GM18520 (cell line): Measurements from ENCODE around the gene RBFOX2.
"Not testable (repeated sequence)": the region's sequence is repeated elsewhere in the genome, so short reads cannot be mapped to it uniquely, and the experiment has no call there.

Experiments used
- ATAC-seq: cut with Tn5 transposase; IDR thresholded peaks from one replicate; pipeline ENCODE4 v1.9.1; 2021; ENCODE audit not compliant: unreplicated experiment

Gene RBFOX2

DNA sequence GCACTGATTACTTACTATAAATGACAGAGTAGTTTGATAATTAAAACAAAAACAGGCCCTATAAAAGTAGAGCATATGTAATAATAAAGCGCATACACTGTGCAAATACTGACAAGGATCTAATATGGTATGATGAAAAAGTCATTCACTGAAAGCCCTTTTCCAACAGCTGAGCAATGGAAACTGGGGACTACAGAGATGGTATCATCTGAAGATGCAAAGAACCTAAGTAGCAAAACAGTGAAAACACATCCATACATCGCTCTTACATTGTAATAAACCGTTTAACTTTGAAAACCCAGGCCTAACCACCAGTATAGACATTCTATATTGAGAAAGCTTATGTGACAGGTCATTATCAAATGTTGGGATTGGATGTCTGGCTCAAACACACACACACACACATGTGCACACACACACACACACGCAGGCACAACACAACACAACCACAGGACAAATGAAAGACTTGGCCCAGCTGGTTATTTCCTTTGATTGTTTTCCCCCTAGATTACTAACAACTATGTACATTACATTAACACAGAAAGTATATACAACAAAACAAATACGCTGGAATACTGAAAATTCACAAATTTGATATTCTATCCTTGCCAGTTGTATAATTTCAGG lies 191.4 kb downstream of the RBFOX2 start:
- ATAC-seq = no peak

DNA sequence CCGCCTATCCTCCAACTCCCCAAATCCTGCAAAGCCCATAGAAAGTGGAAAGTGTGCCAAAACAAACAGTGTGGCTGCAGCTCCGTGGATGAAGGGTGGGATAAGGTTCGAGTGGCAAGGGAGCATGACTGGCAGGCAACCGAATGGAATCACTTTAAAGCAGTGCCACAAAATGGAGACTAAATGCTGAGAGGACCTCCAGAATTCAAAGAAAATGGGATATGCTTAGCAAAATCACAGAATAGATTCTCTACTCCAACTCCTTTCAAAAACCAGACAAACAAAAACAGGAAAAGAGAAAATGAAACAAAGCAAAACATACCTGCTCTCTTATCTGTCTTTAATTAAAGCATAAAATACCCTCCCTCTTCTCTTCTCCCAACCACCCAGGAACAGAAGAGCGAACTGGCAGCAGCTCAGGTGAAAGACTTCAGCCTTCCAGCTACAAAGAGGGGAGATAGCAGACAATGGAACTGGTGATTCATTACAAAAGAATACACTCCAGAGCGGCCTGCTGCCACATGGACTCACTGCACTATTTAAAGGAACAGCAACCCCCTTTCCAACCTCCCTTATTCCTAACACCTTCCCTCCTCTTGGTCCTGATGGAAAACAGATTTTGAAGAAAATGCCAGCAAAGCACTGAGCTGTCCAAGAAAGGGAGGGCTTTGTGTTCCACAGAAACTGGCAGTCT lies 192.5 kb downstream of the RBFOX2 start:
- no peak for ATAC-seq

DNA sequence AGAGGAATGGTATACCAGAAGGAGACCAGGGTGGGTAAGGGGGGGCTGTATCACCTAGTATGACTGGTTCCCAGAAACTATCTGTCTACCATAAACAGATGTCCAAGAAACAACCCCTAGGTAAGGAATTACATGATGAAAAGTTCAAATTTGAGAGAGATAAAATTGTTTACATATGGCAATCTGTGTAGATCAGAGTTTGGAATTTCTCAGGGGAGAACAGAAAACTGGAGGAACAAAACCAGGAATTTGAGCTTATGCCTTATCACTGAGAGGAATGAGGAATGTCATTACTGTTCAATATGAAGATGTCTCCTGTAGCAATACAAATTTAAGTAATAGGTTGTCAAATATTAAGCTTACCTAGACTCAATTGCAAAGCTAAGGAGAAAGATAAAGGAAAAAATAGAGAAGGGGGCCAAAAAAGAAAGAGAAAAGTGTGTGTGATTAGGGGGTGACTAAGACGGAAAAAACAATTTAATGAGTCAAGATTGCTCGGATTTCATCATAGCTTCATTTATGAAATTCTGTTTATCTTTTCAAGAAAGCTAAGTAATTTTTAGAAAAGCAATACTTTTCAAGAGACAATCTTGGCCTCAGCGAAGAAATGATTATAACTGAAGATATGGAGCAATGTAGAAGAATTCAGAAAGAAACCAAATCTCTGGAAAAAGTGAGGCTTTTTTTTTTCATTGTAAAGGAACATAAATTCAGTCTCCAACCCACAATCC lies 193.2 kb downstream of the RBFOX2 start:
- ATAC-seq = no peak

DNA sequence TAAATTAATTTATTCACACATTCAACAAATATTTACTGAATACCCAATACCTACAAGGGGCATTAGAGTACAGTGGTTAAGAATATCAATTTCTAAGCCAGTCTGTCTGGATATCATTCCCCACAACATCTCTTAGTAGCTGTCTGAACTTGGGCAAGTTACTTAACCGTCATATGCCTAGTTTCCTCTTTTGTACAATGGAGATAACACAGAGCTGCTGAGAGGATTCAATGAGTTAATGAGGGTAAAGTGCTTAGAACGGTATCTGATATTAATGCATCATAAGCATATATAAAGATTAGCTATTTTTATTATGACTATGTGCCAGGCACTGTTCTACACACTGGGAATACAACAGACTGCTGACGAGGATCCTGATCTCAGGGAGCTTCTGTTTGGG lies 194.6 kb downstream of the RBFOX2 start:
- ATAC-seq = no peak

DNA sequence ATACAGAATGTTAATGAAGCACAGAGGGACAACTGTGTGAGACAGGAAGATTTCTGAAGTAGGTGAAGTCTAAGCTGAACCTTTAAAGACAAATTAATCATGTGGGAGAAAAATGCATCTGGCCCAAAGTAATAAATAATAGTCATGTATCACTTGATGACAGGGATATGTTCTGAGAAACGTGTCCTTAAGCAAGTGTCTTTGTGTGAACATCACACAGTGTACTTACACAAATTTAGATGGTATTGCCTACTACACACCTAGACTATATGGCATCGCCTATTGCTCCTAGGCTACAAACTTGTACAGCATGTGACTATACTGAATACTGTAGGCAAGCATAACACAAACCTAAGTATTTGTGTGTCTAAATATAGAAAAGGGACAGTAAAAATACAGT lies 198.3 kb downstream of the RBFOX2 start:
- ATAC-seq = no peak

DNA sequence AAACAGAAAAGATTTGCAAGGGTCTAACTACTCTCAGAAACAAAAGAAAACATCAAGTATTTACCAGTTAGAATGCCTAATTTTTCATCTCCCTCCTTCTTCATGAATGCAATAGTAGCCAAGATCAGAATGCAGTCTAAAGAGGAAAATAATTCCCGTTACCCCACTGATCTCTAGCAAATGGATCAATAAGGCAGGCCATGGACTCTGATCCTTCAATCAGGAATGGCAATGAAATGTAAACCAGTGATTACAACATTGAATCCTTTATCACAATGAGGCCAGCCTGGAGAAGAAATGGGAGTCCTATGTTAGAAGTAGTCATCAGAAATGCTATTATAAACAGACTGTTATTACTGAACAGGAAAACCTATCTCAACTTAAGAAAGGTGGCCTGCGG lies 204.4 kb downstream of the RBFOX2 start:
- no peak for ATAC-seq

DNA sequence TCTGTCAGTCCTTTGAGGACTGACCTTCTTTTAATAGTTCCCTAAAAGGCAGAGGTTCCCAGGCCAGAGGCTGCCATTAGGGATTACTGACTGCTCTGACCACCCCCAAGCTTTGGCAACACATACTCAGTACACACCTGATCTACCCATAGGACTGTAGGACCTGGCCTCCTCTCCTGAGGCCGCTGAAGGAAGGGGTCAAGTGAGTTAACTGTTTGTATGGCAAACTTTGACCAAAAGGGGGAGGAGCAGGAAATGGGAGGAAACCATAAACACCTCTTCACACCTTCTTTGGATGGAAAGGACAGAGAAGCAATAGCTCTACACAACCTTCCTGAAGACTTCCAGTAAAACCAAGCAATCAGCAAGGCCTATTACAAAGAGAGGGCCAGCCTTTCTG lies 207.0 kb downstream of the RBFOX2 start:
- no peak for ATAC-seq

DNA sequence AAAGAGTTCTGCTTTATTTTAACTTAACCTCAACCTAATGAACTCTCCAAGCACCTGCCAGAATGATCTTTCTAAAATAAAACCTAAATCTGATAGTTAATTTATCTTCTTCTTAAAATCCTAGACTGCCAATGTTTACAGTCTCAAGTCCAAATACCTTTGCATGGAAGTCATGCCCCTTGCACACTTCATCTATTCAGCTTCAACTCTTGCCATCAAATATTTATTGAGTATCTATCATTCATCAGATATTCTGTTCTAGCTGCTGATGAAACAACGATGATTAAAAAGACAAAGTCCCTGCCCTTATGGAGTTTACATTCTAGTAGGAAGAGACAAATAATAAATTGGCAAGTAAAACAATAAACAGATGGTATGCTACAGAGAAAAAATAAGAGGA lies 209.2 kb downstream of the RBFOX2 start:
- no peak for ATAC-seq

DNA sequence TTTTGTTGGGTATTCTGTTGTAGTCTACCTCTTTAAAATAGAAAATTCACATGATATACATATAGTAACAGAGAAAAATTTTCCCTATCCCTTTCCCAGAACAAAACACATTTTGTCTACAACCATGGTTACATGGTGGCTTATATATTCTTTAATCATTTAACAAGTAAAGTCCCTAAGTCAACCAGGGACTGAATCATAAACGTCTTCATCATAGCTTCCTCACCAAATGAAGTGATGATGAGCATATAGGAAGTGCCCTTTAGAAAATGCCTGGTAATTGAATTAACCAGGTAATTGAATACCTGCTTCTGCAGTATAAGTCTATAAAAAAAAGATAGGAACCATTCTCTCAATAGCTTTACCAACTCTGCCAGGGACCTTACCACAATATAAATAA lies 209.7 kb downstream of the RBFOX2 start:
- no peak for ATAC-seq

DNA sequence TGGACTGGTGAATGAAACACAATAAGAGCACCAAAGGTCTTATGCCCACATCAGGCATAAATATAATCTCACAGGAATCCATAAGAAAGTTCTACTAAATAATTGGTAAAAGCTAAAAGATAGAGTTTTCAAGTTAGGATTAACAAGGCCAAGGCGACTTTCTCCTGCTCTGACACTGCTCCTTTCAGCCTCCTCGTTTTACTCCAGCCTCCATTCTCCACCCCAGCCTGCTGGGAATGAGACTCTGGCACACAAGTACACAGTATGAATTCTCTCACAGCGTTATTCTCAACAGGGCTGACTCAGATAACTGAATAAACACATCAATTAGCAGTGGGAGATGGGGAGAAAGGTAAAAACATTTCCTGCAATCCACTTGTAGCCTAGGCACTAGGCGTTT lies 216.0 kb downstream of the RBFOX2 start:
- ATAC-seq = no peak

DNA sequence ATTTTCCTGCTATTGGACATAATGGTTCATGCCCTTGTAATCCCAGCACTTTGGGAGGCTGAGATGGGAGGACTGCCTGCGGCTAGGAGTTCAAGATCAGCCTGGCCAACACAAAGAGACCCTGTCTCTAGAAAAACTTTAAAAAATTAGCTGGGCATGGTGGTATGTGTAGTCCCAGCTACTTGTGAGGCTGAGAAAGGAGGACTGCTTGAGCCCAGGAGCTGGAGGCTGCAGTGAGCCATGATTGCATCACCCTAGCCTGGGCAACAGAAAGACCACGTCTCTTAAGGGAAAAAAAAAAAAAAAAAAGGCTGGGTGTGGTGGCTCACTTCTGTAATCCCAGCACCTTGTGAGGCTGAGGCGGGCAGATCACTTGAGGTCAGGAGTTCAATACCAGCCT lies 217.0 kb downstream of the RBFOX2 start:
- no peak for ATAC-seq

DNA sequence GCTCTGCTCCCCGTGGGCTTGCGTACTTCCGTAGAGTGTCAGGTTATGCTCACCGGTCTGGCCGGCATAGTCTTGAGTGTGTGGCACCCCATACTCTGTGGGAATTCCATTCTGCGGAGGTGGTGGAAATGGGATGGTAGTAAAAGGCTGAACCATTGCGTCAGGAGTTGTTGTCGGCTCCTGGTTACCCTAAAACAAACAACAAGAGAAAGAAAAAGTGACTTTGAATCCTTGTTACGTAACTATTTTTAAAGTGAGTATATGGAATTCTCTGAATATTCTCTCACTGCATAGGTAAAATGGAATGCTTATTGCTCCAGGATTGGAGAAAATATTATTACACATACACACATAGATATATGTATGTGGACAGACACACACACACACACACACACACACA lies 218.8 kb downstream of the RBFOX2 start:
- no peak for ATAC-seq

DNA sequence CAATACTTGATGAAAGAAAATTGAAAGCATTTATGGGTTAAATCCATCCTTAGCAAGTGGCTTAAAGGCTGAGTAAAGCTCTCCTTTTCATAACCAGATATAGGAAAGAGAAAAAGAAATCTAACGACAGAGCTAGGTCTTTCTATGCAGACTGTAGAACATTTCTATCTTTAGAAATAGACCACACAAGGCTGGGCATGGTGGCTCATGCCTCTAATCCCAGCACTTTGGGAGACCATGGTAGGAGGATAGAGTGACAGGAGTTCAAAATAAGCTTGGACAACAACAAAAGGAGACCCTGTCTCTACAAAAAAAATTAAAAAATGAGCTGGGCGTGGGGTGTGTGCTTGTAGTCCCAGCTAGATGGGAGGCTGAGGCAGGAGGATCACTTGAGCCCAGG lies 220.2 kb downstream of the RBFOX2 start:
- ATAC-seq = no peak

DNA sequence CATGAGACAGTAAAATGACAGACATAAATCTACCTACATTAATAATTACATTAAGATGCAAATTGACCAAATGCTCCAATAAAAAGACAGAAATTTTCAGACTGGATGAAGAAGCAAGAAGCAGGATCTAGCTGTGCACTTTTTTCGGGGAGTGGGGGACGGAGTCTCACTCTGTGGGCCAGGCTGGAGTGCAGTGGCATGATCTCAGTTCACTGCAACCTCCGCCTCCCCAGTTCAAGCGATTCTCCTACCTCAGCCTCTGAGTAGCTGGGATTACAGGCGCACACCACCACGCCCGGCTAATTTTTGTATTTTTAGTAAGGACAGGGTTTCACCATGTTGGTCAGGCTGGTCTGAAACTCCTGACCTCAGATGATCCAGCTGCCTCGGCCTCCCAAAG lies 222.0 kb downstream of the RBFOX2 start:
- ATAC-seq = not testable (repeated sequence)

DNA sequence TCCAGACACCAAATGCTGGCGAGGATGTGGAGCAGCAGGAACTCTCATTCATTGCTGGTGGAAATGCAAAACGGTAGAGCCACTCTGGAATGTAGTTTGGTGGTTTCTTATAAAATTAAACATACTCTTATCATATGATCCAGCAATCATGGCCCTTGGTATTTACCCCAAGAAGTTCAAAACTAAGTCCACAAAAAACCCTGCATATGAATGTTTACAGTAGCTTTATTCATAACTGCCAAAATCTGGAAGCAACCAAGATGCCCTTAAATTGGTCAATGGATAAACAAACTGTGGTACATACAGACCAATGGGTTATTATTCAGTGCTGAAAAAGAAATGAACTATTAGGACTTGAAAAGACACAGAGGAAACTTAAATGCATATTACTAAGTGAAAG lies 223.2 kb downstream of the RBFOX2 start:
- no peak for ATAC-seq

DNA sequence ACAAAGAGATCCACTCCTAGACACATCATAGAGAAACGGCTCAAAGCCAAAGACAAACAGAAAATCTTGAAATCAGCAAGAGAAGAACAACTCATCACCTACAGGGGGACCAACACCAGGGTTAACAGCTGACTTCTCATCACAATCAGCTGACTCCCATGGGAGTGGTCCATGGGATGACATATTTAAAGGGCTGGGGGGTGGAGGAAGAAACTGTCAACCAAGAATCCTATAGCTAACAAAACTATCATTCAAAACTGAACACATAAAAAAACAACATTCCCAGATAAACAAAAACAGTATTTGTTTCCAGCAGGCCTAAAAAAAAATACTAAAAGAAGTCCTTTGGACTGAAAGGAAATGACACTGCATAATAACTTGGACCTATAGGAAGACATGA lies 224.2 kb downstream of the RBFOX2 start:
- no peak for ATAC-seq

DNA sequence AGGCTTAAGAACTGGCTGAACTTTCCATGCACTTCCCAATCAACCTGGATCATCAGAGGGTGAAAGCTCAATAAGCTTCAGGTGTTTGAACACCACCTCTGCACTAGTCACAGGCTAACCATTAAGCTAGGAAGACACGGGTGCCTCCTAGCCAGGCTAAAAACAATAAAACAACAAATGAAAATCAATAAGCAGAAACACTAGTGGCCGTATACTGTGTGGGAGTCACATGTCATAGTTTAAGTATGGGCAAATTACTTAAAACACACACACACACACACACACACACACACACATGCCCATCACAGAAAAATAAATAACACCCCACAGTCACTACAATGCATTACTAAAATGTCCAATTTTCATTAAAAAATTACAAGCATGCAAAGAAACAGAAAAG lies 225.7 kb downstream of the RBFOX2 start:
- ATAC-seq = no peak

DNA sequence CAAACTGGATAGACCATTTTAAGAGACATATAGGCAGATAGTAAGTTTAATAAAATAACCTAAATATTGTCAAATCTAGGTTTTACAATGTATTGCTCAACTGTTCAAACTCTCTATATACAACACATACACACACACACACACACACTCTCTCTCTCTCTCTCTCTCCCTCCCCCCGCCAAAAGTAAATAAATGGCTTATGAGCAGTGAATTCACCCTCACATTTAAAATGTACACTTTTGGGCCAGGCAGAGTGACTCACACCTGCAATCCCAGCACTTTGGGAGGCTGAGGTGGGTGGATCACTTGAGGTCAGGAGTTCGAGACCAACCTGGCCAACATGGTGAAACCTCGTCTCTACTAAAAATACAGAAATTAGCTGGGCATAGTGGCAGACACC lies 227.3 kb downstream of the RBFOX2 start:
- not testable (repeated sequence) for ATAC-seq

DNA sequence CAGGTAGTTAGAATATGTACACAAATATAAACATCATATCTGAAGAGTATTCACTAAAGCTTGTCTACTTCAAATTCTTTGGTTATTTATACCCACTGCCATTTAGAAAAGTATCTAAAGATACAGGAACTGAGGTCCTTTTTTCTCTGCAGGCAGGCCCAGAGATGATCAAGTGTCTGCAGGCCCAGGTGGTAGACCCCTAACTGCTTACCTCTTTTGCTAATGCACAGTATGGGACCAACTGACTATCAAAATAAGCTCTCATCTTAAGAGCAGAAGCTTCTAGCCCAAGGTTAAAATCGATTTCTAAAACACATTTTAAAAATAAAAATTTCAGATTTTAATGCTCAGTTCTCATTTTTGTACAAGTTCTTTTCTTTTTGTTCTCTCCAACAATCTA lies 229.5 kb downstream of the RBFOX2 start:
- ATAC-seq = no peak

DNA sequence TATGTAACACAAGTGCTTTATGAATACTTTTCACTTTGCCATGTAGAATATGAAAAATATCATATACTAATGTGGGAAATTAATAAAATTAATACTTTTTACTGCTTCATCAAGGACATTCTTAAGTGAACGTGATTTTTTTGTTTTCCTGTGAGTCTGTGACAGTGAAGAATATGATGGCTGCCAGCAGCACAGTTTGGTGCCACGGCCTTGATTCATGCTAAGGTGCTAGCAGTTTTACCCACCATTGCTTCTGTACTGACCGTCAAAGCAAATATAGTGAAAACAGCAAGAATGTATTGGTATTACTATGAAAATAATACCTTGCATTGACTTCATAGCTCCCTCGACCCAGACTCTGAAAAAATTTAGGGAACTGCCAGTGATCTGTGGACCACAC lies 231.2 kb downstream of the RBFOX2 start:
- ATAC-seq = no peak

DNA sequence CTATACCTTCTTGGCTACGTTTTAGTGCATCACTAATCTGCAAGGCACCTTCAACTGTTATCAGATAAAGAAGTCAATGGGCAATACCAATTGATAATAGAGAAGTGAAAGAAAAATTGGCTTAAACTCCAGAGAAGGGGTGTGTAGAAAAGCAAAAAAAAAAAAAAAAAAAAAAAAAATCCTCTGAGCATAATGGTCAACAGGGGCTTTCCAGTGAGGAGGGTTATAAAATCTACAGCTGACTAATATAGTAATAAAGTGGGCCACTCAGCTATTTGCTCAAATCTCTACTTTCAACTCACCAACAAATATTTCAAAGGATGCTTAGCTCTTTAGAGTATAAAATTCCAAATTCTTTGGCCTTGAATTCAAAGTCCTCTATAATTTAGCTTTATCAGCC lies 233.1 kb downstream of the RBFOX2 start:
- no peak for ATAC-seq

DNA sequence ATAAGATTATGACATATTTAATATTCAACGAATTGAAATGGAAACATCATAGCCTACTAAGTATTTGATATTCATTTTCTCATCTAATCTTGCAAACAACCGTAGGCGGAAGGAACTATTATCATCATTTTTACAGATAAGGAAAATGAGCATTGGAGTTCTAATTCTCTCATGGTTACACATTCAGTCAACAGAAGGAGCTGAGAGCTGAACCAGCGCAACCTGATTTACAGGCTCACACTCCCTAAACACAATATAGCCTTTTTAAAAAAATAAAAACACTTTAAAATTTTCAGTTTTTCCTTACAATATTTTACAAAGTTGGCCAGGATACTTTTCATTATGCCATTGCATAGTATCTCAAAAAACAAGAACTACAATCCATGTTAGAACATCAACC lies 236.1 kb downstream of the RBFOX2 start:
- no peak for ATAC-seq
